HepG2 (cell line): ENCODE results near the gene PIANP. TPM values are rescaled to one million over a fixed set of nuclear protein-coding genes. Genes with fewer than 3 reads are reported as not detected.

Experiments used
- ATAC-seq: fragments of 200-7000 bp; cut with Tn5 transposase; 3 replicates; pipeline ENCODE4 v1.9.1; 2020; ENCODE audit warnings: mild to moderate bottlenecking, moderate library complexity
- BruUV-seq: library from RNA; stranded (reverse); fragments of 400-500 nt; replicated peaks from 2 replicates; lab custom pipeline; 2021; lab: Mats Ljungman, UMichigan
- CTCF ChIA-PET: fragments of 300-600 bp; formaldehyde crosslinking; extraction: SDS; loops from one replicate; lab custom pipeline; 2021; ENCODE audit warnings: low total read pairs, inconsistent platforms, low intra/inter-chr PET ratio; lab: Yijun Ruan, JAX
- POLR2A ChIA-PET: fragments of 350-600 bp; sonication (Branson Sonifier 250); formaldehyde crosslinking; loops from one replicate; lab custom pipeline; 2020; ENCODE audit warnings: antibody characterized with exemption, inconsistent platforms; lab: Yijun Ruan, JAX
- DNase-seq: peaks from one replicate; pipeline ENCODE4 v3.0.0-alpha.2; 2015; ENCODE audit warnings: low spot score
- FAIRE-seq: peaks from 3 replicates; lab custom pipeline; 2011; peaks lifted over from hg19 to GRCh38; lab: Jason Lieb, UNC
- H2AFZ ChIP-seq: one replicate; pipeline ENCODE4 v1.6.1; 2011; ENCODE audit warnings: low read length, inconsistent platforms
- H3K27ac ChIP-seq: fragments of 300-600 bp; 3 replicates; pipeline ENCODE4 v1.8.0; 2011; ENCODE audit warnings: mixed run types, mild to moderate bottlenecking, mixed read lengths, low read length, inconsistent platforms; ENCODE audit not compliant: insufficient read depth; ENCODE audit errors: extremely low read length
- H3K27me3 ChIP-seq, 2 experiments: fragments of 200-600 bp in 1 of 2; 2 replicates in 1 of 2; 3 replicates in 1 of 2; pipeline versions ENCODE4 v1.6.0 to v1.8.0; 2011; ENCODE audit warnings: low read length in 2 of 2, mild to moderate bottlenecking in 2 of 2, moderate library complexity in 2 of 2, inconsistent platforms in 1 of 2; ENCODE audit not compliant: insufficient read depth in 2 of 2, control insufficient read depth in 1 of 2
- H3K36me3 ChIP-seq, 2 experiments: fragments of 200-600 bp in 1 of 2; replicated peaks in 1 of 2; 2 replicates in 1 of 2; 3 replicates in 1 of 2; pipeline versions ENCODE4 v1.5.1 to v1.8.0; 2011; ENCODE audit warnings: low read length in 2 of 2, inconsistent platforms in 1 of 2; ENCODE audit not compliant: insufficient read depth in 2 of 2, control insufficient read depth in 1 of 2
- H3K4me1 ChIP-seq: 2 replicates; pipeline ENCODE4 v1.5.1; 2012; ENCODE audit warnings: low read length, inconsistent platforms; ENCODE audit not compliant: insufficient read depth
- H3K4me2 ChIP-seq: 2 replicates; pipeline ENCODE4 v1.6.0; 2011; ENCODE audit warnings: low read depth, low read length, inconsistent platforms
- H3K4me3 ChIP-seq, 3 experiments: fragments of 200-600 bp in 1 of 3; sonication (generic), shearing (Covaris generic) in 1 of 3; replicated peaks in 1 of 3; 2 replicates each; pipeline ENCODE4 v1.5.1; 2011 to 2016; ENCODE audit warnings: low read length in 3 of 3, inconsistent platforms in 2 of 3, low read depth in 2 of 3, mild to moderate bottlenecking in 2 of 3, control low read depth in 1 of 3, mixed read lengths in 1 of 3; ENCODE audit not compliant: insufficient read depth in 1 of 3
- H3K79me2 ChIP-seq: one replicate; pipeline ENCODE4 v1.6.1; 2011; ENCODE audit warnings: low read length, inconsistent platforms; ENCODE audit not compliant: insufficient read depth
- H3K9ac ChIP-seq: 2 replicates; pipeline ENCODE4 v1.6.0; 2011; ENCODE audit warnings: mild to moderate bottlenecking, low read depth, low read length, inconsistent platforms; ENCODE audit not compliant: insufficient read depth
- H3K9me3 ChIP-seq: 2 replicates; pipeline ENCODE4 v1.5.1; 2012; ENCODE audit warnings: mild to moderate bottlenecking, low read length
- H4K20me1 ChIP-seq: 2 replicates; pipeline ENCODE4 v1.6.0; 2011; ENCODE audit warnings: inconsistent platforms, mild to moderate bottlenecking, low read length, moderate library complexity; ENCODE audit not compliant: insufficient read depth
- FOXP1 ChIP-seq, 2 experiments: fragments of 450-650 bp in 1 of 2; IDR thresholded peaks; 2 replicates each; pipeline ENCODE4 v1.6.1; 2017 to 2018; ENCODE audit warnings: antibody characterized with exemption in 1 of 2
- HNRNPLL ChIP-seq: fragments of 200-400 bp; formaldehyde crosslinking; IDR thresholded peaks from 2 replicates; pipeline ENCODE4 v1.6.1; 2017; ENCODE audit warnings: mild to moderate bottlenecking, low read depth, low read length; ENCODE audit not compliant: poor library complexity, severe bottlenecking
- NKX3-1 ChIP-seq: sonication (generic); formaldehyde crosslinking; IDR thresholded peaks from 2 replicates; pipeline ENCODE4 v1.5.0; 2020; ENCODE audit warnings: missing genetic modification reagents
- NPAS2 ChIP-seq: sonication (generic); formaldehyde crosslinking; IDR thresholded peaks from 2 replicates; pipeline ENCODE4 v1.8.0; 2022; ENCODE audit warnings: mild to moderate bottlenecking, missing genetic modification reagents, borderline replicate concordance
- POLR2G ChIP-seq: fragments of 200-400 bp; formaldehyde crosslinking; IDR thresholded peaks from 2 replicates; pipeline ENCODE4 v1.6.1; 2018; ENCODE audit warnings: mild to moderate bottlenecking, low read depth, low read length, moderate library complexity
- ZNF225 ChIP-seq: sonication (generic); formaldehyde crosslinking; IDR thresholded peaks from 2 replicates; pipeline ENCODE4 v1.4.0; 2020; ENCODE audit warnings: mild to moderate bottlenecking, missing genetic modification reagents
- ZNF619 ChIP-seq: sonication (generic); formaldehyde crosslinking; IDR thresholded peaks from 2 replicates; pipeline ENCODE4 v1.4.0; 2020; ENCODE audit warnings: mild to moderate bottlenecking, missing genetic modification reagents
- WGBS: methylation state at CpG from one replicate; pipeline ENCODE4 v1.1.6; 2017; ENCODE audit warnings: low lambda C conversion rate; 5-methylcytosine and 5-hydroxymethylcytosine counted together
- in situ Hi-C: cut with HindIII; loops from 2 replicates; pipeline ENCODE4 v1.10.0; 2017; ENCODE audit warnings: low pct_unique_long_range_greater_than_20kb; ENCODE audit not compliant: extremely low pct_ligation_motif_present
- intact Hi-C: fragments of 100-400 bp; cut with micrococcal nuclease; formaldehyde crosslinking; loops from one replicate; pipeline ENCODE4 v1.10.0; 2022; ENCODE audit not compliant: unreplicated experiment
- polyA plus RNA-seq, 8 experiments: library from polyadenylated mRNA; depleted of rRNA in 3 of 8; stranded (reverse) in 7 of 8; unstranded in 1 of 8; fragments of >200 nt; fragmentation: Illumina TruSeq in 4 of 8; extraction: Trizol in 4 of 8; gene quantifications; 2 replicates each; pipeline versions ENCODE4 v1.2.1 to v1.2.3, GENCODE V29; 2011 to 2016; ENCODE audit warnings: low read depth in 4 of 8, missing spikeins in 1 of 8, mixed read lengths in 1 of 8; ENCODE audit not compliant: insufficient read depth in 1 of 8
- total RNA-seq, 5 experiments: library from RNA; depleted of rRNA; stranded (reverse); fragments of >200 nt; fragmentation: Illumina TruSeq; extraction: Trizol; gene quantifications; 2 replicates each; pipeline ENCODE4 v1.2.3, GENCODE V29; 2016; ENCODE audit warnings: low read depth in 1 of 5
- TF ChIP-seq, protein P1 (sequence below): sonication (generic); formaldehyde crosslinking; IDR thresholded peaks from 2 replicates; pipeline ENCODE4 v1.4.0; 2020; ENCODE audit warnings: missing genetic modification reagents
- TF ChIP-seq, protein P2 (sequence below): sonication (generic); formaldehyde crosslinking; IDR thresholded peaks from 2 replicates; pipeline ENCODE4 v1.4.0; 2020; ENCODE audit warnings: missing genetic modification reagents, borderline replicate concordance

Gene PIANP
- total and polyA plus RNA-seq, 2 of the 13 experiments (the other 11 are each of a cell fraction or from before 2014, with no cell fraction given), result not detected

DNA sequence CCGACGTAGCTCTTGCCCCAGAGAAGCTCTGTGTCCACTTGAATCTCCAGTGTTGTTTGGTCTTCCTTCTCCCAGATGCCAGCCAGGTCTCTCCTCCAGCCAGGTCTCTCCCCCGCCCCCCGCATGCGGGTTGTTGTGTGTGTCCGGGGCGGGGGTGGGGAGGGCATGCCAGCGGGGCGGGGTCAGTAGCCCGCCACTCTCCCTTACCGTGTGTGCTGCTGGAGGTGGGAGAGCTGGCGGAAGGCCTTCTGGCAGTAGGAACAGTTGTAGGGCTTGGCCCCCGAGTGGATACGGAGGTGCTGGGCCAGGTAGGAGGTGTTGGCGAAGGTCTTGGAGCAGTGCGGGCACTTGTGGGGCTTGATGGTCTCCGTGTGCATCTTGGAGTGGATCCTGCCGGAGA is 28.5 kb downstream of the PIANP start:
- in situ Hi-C loops, result no loop called here
- POLR2A ChIA-PET, result interaction anchor here (2.0 kb wide), 1 partner anchor 17 kb away, joined by 6 read pairs; the partner anchor contains the start of gene ZNF384
- FAIRE-seq (no peak), DNase-seq (no peak), ATAC-seq (no peak)
- BruUV-seq, result no TSS peak
- Histone ChIP-seq H3K79me2 (no peaks in the 10 kb centered on the region), H3K9ac (no peak overlapping the region), H3K27ac (no peak overlapping the region), H3K36me3 (peaks cover 35 to 97% of the 10 kb centered on the region in 2 experiments), H3K9me3 (no peaks in the 10 kb centered on the region), H2AFZ (no peak overlapping the region), H3K4me1 (no peaks in the 10 kb centered on the region), H3K4me3 (no peak overlapping the region), H4K20me1 (no peaks in the 10 kb centered on the region), H3K4me2 (no peak overlapping the region), H3K27me3 (no peaks in the 10 kb centered on the region)
- CTCF ChIA-PET, result no interaction called here
- intact Hi-C loops, result no loop called here
- over 99% methylated on average over 18 of the region's 18 CpGs for WGBS
- TF ChIP-seq ZNF225 (no peak), HNRNPLL (no peak), FOXP1 (IDR thresholded peaks at IDR 0.05) (no peak), FOXP1 (CRISPR knock-in tag; IDR thresholded peaks at IDR 0.05) (no peak), NPAS2 (no peak), ZNF619 (CRISPR knock-in tag) (no peak), NKX3-1 (CRISPR knock-in tag) (no peak), POLR2G (no peak)
- TF ChIP-seq, protein P1, sequence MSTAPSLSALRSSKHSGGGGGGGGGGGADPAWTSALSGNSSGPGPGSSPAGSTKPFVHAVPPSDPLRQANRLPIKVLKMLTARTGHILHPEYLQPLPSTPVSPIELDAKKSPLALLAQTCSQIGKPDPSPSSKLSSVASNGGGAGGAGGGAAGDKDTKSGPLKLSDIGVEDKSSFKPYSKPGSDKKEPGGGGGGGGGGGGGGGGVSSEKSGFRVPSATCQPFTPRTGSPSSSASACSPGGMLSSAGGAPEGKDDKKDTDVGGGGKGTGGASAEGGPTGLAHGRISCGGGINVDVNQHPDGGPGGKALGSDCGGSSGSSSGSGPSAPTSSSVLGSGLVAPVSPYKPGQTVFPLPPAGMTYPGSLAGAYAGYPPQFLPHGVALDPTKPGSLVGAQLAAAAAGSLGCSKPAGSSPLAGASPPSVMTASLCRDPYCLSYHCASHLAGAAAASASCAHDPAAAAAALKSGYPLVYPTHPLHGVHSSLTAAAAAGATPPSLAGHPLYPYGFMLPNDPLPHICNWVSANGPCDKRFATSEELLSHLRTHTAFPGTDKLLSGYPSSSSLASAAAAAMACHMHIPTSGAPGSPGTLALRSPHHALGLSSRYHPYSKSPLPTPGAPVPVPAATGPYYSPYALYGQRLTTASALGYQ (CRISPR knock-in tag), result no peak
- TF ChIP-seq, protein P2, sequence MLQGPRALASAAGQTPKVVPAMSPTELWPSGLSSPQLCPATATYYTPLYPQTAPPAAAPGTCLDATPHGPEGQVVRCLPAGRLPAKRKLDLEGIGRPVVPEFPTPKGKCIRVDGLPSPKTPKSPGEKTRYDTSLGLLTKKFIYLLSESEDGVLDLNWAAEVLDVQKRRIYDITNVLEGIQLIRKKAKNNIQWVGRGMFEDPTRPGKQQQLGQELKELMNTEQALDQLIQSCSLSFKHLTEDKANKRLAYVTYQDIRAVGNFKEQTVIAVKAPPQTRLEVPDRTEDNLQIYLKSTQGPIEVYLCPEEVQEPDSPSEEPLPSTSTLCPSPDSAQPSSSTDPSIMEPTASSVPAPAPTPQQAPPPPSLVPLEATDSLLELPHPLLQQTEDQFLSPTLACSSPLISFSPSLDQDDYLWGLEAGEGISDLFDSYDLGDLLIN, result no peak
